PC-3 (cell line): ENCODE data around the gene PLCL2.

Experiments used
- EZH2 ChIP-seq: fragments of 300-600 bp; sonication (generic); IDR thresholded peaks from one replicate; pipeline ENCODE4 v1.6.1; 2017; ENCODE audit warnings: antibody characterized with exemption, mild to moderate bottlenecking, low read length; ENCODE audit not compliant: unreplicated experiment
- EZH2phosphoT487 ChIP-seq: fragments of 300-600 bp; sonication (generic); IDR thresholded peaks from 2 replicates; pipeline ENCODE4 v1.6.1; 2018; ENCODE audit warnings: mild to moderate bottlenecking, antibody characterized with exemption, low read length, borderline replicate concordance
- TF ChIP-seq, protein P1 (sequence below): fragments of 300-600 bp; sonication (generic); conservative IDR thresholded peaks from 2 replicates; pipeline ENCODE4 v1.5.1; 2017; ENCODE audit warnings: antibody characterized with exemption, low read depth, mild to moderate bottlenecking, low read length

- TF ChIP-seq, protein P1, sequence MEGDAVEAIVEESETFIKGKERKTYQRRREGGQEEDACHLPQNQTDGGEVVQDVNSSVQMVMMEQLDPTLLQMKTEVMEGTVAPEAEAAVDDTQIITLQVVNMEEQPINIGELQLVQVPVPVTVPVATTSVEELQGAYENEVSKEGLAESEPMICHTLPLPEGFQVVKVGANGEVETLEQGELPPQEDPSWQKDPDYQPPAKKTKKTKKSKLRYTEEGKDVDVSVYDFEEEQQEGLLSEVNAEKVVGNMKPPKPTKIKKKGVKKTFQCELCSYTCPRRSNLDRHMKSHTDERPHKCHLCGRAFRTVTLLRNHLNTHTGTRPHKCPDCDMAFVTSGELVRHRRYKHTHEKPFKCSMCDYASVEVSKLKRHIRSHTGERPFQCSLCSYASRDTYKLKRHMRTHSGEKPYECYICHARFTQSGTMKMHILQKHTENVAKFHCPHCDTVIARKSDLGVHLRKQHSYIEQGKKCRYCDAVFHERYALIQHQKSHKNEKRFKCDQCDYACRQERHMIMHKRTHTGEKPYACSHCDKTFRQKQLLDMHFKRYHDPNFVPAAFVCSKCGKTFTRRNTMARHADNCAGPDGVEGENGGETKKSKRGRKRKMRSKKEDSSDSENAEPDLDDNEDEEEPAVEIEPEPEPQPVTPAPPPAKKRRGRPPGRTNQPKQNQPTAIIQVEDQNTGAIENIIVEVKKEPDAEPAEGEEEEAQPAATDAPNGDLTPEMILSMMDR, result no peak; the same call in 1 of the 2 replicates
- no peak for TF ChIP-seq EZH2phosphoT487
- TF ChIP-seq EZH2, result no peak
These were observed at the start of gene PLCL2 for GRCh38 chr3:16884748-16885592.
